Measurements from ENCODE around the gene GRIN2A.

DNA sequence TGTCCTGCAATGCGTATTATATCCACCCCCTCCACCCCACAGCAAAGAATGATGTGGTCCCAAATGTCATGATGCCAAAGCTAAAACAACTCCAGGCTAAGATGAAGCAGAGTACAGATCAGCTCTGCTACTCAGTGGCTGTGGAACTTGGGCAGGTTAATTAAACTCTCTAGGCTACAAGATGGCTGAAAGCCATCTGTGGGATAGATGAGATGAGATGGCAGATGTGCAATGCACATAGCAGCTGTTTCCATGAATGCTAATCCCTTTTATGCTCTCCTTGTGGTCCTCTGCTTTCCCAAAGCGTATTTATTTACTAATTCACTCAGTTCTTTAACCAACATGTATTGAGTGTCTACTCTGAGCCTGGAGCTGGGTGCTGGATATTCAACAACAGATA, 114.4 kb downstream of the GRIN2A start:
- TF ChIP-seq, protein P1, sequence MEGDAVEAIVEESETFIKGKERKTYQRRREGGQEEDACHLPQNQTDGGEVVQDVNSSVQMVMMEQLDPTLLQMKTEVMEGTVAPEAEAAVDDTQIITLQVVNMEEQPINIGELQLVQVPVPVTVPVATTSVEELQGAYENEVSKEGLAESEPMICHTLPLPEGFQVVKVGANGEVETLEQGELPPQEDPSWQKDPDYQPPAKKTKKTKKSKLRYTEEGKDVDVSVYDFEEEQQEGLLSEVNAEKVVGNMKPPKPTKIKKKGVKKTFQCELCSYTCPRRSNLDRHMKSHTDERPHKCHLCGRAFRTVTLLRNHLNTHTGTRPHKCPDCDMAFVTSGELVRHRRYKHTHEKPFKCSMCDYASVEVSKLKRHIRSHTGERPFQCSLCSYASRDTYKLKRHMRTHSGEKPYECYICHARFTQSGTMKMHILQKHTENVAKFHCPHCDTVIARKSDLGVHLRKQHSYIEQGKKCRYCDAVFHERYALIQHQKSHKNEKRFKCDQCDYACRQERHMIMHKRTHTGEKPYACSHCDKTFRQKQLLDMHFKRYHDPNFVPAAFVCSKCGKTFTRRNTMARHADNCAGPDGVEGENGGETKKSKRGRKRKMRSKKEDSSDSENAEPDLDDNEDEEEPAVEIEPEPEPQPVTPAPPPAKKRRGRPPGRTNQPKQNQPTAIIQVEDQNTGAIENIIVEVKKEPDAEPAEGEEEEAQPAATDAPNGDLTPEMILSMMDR (IDR thresholded peaks at IDR 0.05; ENCODE audit: extremely low read depth in 1 of 2, insufficient read depth in 1 of 2, low read depth in 1 of 2, low read length in 2 of 2) = no peak
- TF ChIP-seq POLR2A (IDR thresholded peaks at IDR 0.05; ENCODE audit: low read depth, low read length) (no peak), EZH2 (IDR thresholded peaks at IDR 0.05; ENCODE audit: borderline replicate concordance, low read depth, low read length, severe bottlenecking) (no peak), GATA2 (IDR thresholded peaks at IDR 0.05; ENCODE audit: insufficient read depth, insufficient read length, low read depth, low read length) (no peak), POLR2AphosphoS5 (IDR thresholded peaks at IDR 0.05; ENCODE audit: insufficient read depth, low read depth, low read length) (no peak)
- TF ChIP-seq, protein P2, sequence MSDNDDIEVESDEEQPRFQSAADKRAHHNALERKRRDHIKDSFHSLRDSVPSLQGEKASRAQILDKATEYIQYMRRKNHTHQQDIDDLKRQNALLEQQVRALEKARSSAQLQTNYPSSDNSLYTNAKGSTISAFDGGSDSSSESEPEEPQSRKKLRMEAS (IDR thresholded peaks at IDR 0.05; ENCODE audit: insufficient read depth, insufficient read length) = no peak
